GM10266 (cell line): Measurements from ENCODE around the gene RIMBP2.

Experiments used
- DNase-seq: peaks from one replicate; pipeline ENCODE4 v3.0.0; 2012; ENCODE audit errors: extremely low spot score
- TF ChIP-seq, protein P1 (sequence below): IDR thresholded peaks from 2 replicates; pipeline ENCODE4 v1.5.1; 2012; ENCODE audit warnings: mild to moderate bottlenecking, low read depth; ENCODE audit not compliant: control insufficient read depth, insufficient read depth; ENCODE audit errors: missing control alignments

The RIMBP2 gene

DNA sequence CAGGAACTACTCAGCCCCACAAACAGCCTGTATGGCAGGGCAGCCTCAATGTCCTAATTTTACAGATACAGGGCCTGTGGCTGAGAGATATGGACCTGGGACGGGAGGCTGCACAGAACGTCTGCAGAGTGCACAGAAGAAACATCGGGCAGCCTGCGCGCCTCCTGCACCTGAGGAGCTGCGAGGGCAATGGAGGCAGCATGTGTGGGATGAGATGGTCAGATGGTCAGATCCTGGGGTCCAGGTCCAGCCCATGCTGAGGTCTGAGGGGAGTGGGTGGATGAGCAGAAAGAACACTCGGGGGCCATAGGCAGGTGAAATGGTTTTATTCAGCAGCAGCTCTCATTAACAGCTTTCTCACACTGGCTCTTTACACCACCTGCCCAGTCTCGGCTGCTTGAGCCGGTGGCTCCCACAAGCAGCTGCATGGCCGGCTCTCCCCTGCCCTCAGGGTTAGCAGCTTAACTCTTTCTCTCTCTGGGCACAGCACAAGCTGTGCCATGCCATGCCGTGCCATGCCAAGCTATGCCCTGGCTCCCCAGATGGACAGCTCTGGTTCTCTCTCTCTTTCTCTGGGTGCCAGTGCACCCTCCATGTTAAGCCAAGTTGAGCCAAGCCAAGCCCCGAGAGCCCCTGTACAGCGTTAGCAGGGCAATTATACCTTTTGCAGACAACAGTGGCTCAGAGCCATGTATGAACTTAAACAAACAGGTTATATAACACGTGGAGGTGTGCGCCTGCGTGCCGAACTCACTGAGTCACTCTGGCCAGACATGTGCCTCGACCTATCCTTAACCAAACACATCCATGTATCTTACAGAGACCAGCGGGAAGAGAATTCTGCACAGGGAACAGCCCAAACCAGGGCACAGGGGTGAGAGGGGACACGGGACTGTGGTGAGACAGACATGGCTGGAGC is 47.6 kb downstream of the RIMBP2 start:
- TF ChIP-seq, protein P1, sequence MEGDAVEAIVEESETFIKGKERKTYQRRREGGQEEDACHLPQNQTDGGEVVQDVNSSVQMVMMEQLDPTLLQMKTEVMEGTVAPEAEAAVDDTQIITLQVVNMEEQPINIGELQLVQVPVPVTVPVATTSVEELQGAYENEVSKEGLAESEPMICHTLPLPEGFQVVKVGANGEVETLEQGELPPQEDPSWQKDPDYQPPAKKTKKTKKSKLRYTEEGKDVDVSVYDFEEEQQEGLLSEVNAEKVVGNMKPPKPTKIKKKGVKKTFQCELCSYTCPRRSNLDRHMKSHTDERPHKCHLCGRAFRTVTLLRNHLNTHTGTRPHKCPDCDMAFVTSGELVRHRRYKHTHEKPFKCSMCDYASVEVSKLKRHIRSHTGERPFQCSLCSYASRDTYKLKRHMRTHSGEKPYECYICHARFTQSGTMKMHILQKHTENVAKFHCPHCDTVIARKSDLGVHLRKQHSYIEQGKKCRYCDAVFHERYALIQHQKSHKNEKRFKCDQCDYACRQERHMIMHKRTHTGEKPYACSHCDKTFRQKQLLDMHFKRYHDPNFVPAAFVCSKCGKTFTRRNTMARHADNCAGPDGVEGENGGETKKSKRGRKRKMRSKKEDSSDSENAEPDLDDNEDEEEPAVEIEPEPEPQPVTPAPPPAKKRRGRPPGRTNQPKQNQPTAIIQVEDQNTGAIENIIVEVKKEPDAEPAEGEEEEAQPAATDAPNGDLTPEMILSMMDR: no peak
- no peak for DNase-seq

DNA sequence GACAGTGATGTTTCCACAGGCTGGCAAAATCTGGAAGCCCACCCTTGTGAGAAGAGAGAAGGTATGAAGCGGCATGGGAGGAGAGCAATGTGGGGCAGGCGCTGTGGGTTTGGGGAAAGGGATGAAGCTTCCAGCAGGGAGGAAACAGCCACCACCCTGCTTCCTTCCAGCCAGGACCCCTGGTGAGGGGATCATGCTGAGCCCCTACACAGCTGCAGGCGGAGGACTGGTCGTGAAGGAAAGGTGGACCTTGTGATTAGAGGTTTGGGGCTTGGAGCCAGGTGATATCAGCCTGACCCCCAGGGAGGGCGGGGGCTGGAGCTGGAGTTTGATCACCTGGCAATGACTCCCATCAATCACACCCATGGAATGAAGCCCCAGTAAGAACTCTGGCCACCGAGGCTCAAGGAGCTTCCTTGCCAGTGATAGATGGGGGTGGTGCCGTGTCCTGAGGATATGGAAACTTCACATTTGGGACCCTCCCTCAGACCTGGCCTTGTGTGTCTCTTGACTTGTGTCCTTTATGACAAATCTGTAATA is 48.6 kb downstream of the RIMBP2 start:
- TF ChIP-seq, protein P1: no peak
- DNase-seq: no peak

DNA sequence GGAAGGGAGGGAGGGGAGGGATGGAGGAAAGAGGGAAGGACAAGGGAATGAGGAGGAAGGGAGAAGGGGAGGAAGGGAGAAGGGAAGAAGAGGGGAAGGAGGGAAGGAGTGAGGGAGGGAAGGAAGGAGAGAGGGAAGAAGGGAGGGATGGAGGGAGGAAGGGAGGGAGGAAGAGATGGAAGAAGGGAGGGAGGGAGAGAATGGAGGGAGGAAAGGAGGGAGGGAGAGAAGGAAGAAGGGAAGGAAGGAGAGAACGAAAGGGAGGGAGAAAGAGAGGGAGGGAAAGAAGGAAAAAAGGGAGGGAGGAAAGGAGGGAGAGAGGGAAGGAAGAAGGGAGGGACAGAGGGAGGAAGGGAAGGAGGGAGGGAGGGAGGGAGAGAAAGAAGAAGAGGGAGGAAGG is 49.5 kb downstream of the RIMBP2 start:
- TF ChIP-seq, protein P1: no peak
- DNase-seq: no peak

GRCh38 chr12:130665753-130666152 is 50.3 kb downstream of the RIMBP2 start:
- DNase-seq: no peak
- TF ChIP-seq, protein P1: no peak

GRCh38 chr12:130664772-130665171 is 51.3 kb downstream of the RIMBP2 start:
- TF ChIP-seq, protein P1: no peak
- DNase-seq: no peak

- TF ChIP-seq, protein P1: no peak
- DNase-seq: no peak
Observed at GRCh38 chr12:130664252-130664651, 51.8 kb downstream of the RIMBP2 start.

DNA sequence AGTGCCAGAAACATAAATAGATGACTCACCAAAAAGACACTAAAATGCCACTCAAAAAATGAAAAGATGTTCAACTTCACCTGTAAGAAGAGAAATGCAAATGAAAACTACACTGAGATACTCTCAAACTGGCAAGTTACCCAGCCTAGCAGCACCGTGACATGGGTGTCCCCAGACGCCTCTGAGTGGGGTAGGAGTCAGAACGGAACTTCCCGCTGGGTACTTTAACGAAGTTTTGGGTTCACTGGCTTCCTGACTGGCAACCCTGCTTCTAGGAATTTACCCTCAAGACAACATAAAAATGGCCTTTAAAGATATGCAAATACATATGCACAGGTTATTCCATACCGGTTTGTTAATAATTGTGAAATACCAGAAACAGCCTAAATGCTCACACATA is 52.6 kb downstream of the RIMBP2 start:
- TF ChIP-seq, protein P1: no peak

More for the DNA sequence above, 52.6 kb downstream of the RIMBP2 start:
- DNase-seq: no peak
